GM18502 (cell line): ENCODE results near the gene METTL4.
"Not testable (repeated sequence)": the region's sequence is repeated elsewhere in the genome, so short reads cannot be mapped to it uniquely, and the experiment has no call there.

ENCODE experiments used
- ATAC-seq: cut with Tn5 transposase; IDR thresholded peaks from one replicate; pipeline ENCODE4 v1.9.1; 2021; ENCODE audit warnings: mild to moderate bottlenecking; ENCODE audit not compliant: unreplicated experiment, poor library complexity

Gene METTL4

GRCh38 chr18:2529154-2529553 lies 42.2 kb downstream of the METTL4 start:
- ATAC-seq = no peak

GRCh38 chr18:2526329-2526728 lies 45.0 kb downstream of the METTL4 start:
- no peak for ATAC-seq

GRCh38 chr18:2524794-2525198 lies 46.5 kb downstream of the METTL4 start:
- ATAC-seq = not testable (repeated sequence)

GRCh38 chr18:2522112-2522511 lies 49.2 kb downstream of the METTL4 start:
- ATAC-seq = no peak

- ATAC-seq = no peak
Observed at GRCh38 chr18:2518473-2518872, 52.8 kb downstream of the METTL4 start.

GRCh38 chr18:2515908-2516625 lies 55.2 kb downstream of the METTL4 start:
- ATAC-seq = no peak

GRCh38 chr18:2515171-2515787 lies 56.0 kb downstream of the METTL4 start:
- no peak for ATAC-seq

- no peak for ATAC-seq
Observed at GRCh38 chr18:2513616-2514015, 57.7 kb downstream of the METTL4 start.

- no peak for ATAC-seq
Observed at GRCh38 chr18:2512059-2512458, 59.2 kb downstream of the METTL4 start.

- no peak for ATAC-seq
Observed at GRCh38 chr18:2511451-2511850, 59.9 kb downstream of the METTL4 start.

GRCh38 chr18:2510416-2510815 lies 60.9 kb downstream of the METTL4 start:
- no peak for ATAC-seq

- no peak for ATAC-seq
Observed at GRCh38 chr18:2508678-2509077, 62.6 kb downstream of the METTL4 start.

- ATAC-seq = no peak
Observed at GRCh38 chr18:2508155-2508554, 63.1 kb downstream of the METTL4 start.

- ATAC-seq = no peak
Observed at GRCh38 chr18:2504642-2505041, 66.7 kb downstream of the METTL4 start.

GRCh38 chr18:2502880-2503279 lies 68.4 kb downstream of the METTL4 start:
- ATAC-seq = no peak

- no peak for ATAC-seq
Observed at GRCh38 chr18:2502394-2502793, 68.9 kb downstream of the METTL4 start.

GRCh38 chr18:2497797-2498196 lies 73.5 kb downstream of the METTL4 start:
- no peak for ATAC-seq

GRCh38 chr18:2495381-2495780 lies 75.9 kb downstream of the METTL4 start:
- no peak for ATAC-seq

- ATAC-seq = no peak
Observed at GRCh38 chr18:2494921-2495320, 76.4 kb downstream of the METTL4 start.
